ENCODE data around the gene ANXA10.
"Not testable (repeated sequence)": the region's sequence is repeated elsewhere in the genome, so short reads cannot be mapped to it uniquely, and the experiment has no call there.

The ANXA10 gene

DNA sequence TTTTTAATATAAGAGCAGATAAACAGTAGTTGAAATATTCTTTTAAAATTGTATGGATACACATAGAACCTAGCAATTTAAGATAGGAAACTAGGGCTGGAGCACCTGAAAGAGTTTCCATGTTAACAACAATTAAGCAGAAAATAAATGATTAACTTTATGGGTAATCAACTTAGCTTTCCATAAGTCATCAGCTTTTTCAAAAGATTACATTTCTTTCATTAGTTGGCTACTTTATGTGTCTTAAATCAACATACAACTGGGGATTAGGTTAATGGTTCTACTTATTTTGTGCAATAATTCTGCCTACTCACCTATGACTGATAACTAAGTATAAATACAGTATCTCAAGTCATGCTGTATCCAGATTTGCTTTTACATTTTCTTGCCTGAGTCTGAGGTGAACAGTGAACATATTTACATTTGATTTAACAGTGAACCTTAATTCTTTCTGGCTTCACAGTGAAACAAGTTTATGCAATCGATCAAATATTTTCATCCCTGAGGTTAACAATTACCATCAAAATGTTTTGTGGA, at the start of gene ANXA10:
Gene ANXA10 (plus strand): TSS at position 362 of the 537 bp plus-strand sequence. CDS start 164 bp downstream, at position 526.
- no peak for DNase-seq

DNA sequence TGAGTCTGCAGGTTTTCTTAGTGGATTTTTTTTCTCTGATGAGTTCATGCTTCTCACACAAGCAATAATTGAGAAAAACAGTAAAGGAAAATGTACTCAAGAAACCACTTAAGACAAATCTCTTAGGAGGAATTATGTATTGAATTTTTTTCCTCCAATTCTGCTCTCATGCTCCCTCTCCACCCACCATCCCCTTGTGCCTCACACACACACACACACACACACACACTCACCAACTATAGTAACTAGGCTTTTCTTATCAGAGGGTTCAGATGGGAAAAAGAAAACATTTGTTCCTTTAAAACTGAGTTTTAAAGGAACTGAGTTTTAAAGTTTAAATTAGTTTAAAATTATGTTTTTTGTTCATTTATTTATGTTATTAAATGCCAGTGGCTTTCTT, 47.0 kb upstream of the ANXA10 start:
- no peak for DNase-seq

DNA sequence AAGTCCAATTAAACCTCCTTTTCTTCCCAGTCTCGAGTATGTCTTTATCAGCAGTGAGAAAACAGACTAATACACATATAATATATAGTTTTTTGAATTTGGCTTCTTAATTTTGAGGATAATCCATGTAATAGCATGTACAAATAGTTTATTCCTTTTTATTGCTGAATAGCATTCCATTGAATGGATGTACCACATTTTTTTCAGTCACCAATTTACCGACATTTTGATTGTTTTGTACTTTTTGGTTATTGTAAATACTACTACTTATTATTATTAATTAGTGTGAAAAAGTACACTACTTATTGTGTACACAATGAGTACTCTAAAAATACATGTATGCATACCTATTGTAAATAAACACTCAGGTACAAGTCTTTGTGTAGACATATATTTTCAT, 42.3 kb upstream of the ANXA10 start:
- DNase-seq, result no peak

GRCh38 chr4:168051526-168051925, 40.8 kb upstream of the ANXA10 start:
- no peak for DNase-seq

- no peak for DNase-seq
Measured at GRCh38 chr4:168057412-168057811, 34.9 kb upstream of the ANXA10 start.

- DNase-seq, result no peak
Measured at GRCh38 chr4:168059251-168059650, 33.1 kb upstream of the ANXA10 start.

- DNase-seq, result no peak
Measured at GRCh38 chr4:168063031-168063430, 29.3 kb upstream of the ANXA10 start.

- no peak for DNase-seq
Measured at GRCh38 chr4:168070903-168071302, 21.4 kb upstream of the ANXA10 start.

DNA sequence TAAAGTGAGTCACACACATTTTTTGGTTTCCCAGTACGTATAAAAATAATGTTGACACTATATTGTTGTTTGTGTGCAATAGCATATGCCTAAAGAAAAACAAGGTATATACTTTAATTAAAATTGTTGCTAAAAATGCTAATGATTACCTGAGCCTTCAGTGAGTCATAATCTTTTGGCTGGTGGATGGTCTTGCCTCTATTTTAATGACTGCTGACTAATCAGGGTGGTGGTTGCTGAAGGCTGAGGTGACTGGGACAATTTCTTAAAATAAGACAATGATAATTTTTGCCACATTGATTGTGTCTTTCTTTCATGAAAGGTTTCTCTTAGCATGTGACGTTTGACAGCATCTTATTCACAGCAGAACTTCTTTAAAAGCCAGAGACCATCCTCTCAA, 21.0 kb upstream of the ANXA10 start:
- no peak for DNase-seq

DNA sequence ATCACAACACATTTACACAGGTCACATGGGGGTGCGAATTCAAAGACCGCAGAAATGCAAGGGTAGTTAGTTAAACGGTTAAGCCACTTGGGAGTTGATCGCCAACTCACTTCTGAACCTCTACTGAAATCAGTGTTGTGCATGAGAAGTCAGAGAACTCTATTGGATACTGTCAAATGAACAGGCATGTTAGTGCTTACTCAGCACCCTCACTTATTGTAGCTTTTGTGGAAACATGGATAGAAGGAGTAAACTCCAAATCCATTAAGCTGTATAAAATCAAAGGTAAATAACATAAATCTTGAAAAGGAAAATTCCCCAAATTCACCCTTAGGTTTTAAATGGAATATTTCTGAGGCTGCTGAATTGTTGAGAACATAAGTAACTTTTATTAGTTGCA, 17.5 kb upstream of the ANXA10 start:
- no peak for DNase-seq

DNA sequence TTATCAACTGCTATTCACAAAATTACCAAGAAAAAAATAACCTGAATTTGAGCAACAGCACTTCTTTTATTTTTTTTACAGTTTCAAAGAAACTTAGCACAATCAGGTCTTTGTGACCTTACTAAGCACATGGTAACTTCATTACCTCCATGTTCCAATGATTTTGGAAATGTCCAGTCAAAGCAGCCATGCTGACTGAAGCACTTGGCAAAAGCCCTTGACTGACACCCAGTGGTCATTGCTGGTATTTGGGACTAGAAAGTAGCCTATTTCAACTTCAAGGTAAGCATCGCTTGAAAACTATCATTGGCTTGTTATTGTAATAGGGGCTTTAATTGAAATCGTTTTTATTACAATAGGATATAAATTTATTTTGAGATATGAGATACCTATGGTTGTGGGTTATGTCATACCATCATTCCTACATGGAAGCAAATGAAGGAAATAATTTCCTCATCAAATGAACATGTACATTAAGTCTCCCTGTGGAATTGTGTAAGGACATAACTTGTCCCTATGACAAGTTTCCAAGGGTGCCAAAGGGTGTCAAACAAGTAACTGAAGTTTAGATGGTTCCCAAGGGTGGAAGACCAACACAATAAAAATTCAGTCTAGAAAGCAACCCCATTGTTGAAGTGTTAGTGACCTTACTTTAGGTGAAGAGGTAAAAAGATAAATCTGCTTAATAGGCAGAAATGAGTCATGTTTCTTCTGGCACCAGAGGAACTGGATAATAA, 15.2 kb upstream of the ANXA10 start:
- DNase-seq, result peak; percentile 52 to 65 (median 63)

GRCh38 chr4:168077726-168078239, 14.6 kb upstream of the ANXA10 start:
- no peak for DNase-seq

- DNase-seq, result no peak
Measured at GRCh38 chr4:168082379-168082778, 10.0 kb upstream of the ANXA10 start.

GRCh38 chr4:168095776-168096406, 3.6 kb downstream of the ANXA10 start:
- DNase-seq, result no peak

DNA sequence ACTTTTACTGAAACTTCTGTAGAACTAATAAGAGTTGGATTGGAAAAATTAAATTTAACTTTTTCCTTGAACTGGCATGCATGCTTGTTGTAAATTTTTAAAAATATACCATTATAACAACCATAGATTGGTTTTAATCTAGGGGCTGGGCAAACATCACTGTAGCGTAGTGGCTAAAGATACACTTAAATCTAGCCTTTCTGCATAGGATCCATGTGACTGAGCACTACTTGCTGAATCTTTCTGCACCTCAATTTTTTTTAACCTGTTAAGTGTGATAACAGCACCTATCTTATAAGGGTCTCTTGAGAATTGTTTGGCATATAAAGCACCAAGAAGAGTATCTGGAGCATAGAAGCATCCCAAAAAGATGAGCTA, 4.1 kb downstream of the ANXA10 start:
- no peak for DNase-seq

DNA sequence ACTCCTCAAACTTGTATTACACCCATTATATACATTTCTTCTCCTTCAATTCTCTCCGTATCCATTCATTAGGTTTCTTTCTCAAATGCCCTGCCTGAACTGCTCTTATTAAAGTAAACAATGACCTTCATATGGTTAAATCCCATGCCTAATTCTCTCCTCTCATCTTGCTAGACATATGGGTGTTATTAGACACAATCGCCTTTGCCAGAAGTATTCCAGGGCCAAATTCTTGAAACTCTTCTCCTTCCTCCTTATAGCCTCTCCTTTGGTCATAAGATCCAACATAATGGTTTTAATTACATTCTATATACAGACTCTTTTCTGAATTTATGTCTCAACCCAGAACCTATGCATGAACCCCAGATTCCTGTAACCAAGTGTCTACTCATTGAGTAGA, 4.8 kb downstream of the ANXA10 start:
- no peak for DNase-seq

DNA sequence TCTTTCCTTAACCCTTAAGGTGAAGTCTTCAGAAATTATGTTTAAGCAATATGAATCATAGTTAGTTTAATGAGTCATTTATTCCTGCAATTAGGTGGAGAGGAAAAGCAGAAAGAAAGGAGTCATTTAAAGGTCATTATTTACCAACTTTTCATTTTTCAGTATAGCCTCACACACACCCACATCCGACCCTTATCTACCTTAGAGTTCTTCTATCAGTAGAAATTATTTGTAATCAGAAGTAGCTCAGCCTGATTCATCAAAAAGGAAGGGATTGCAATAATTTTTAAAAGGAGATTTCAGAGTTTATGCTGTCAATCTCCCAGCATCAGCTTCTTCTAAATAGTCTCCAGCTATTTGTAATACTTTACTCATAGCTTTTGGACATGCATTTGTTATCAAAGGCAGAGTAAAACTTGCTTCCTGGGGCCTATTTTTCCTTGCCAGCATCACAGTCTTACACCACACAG, 5.9 kb downstream of the ANXA10 start:
- no peak for DNase-seq

- no peak for DNase-seq
Measured at GRCh38 chr4:168099195-168099594, 6.9 kb downstream of the ANXA10 start.

GRCh38 chr4:168101026-168101425, 8.7 kb downstream of the ANXA10 start:
- no peak for DNase-seq

- no peak for DNase-seq
Measured at GRCh38 chr4:168102403-168102802, 10.1 kb downstream of the ANXA10 start.

- DNase-seq, result no peak
Measured at GRCh38 chr4:168109527-168109926, 17.2 kb downstream of the ANXA10 start.

- not testable (repeated sequence) for DNase-seq
Measured at GRCh38 chr4:168113059-168113458, 20.7 kb downstream of the ANXA10 start.

GRCh38 chr4:168118116-168118655, 25.8 kb downstream of the ANXA10 start:
- peak; percentile 7 to 54 (median 23) for DNase-seq

GRCh38 chr4:168119100-168119499, 26.8 kb downstream of the ANXA10 start:
- peak in 1 of 3 donors; percentile 8 for DNase-seq
